ENCODE results near the gene AK2.
"Not testable (repeated sequence)": the region's sequence is repeated elsewhere in the genome, so short reads cannot be mapped to it uniquely, and the experiment has no call there.

AK2 gene

DNA sequence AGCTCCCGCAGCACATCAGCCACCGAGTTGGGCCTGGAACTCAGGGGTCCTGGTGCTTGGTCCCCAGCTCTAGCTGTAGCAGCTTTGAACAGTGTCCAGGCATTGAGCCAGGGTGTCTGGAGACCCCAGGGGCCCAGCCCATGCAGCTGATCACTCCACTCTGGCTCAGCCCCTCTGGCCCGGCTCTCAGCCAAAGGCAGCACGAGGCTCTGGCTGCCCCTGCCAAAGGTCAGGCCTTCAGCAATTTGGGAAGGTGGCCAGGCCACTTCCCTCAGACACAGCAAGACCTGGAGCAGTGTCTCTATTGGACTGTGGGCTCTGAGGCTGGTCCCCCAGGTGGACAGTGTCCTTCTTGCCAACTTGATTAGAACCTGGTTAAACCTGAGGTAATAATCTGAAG is 37.7 kb downstream of the AK2 start:
- DNase-seq (ENCODE audit: low spot score): no peak
- Histone ChIP-seq H3K4me3 (no peak overlapping the region), H3K27ac (no peak overlapping the region)
- TF ChIP-seq CTCF (IDR thresholded peaks at IDR 0.05): no peak

GRCh38 chr1:32998064-32998463 is 38.6 kb downstream of the AK2 start:
- no peak overlapping the region for H3K4me3 ChIP-seq
- no peak for DNase-seq (ENCODE audit: low spot score)
- H3K27ac ChIP-seq: peak overlapping the region; percentile 18 to 50
- no peak for TF ChIP-seq CTCF (IDR thresholded peaks at IDR 0.05)

GRCh38 chr1:32997381-32997891 is 39.2 kb downstream of the AK2 start:
- TF ChIP-seq CTCF (IDR thresholded peaks at IDR 0.05): no peak
- Histone ChIP-seq H3K4me3 (no peak overlapping the region), H3K27ac (peak overlapping the region; percentile 18 to 50)
- no peak for DNase-seq (ENCODE audit: low spot score)

DNA sequence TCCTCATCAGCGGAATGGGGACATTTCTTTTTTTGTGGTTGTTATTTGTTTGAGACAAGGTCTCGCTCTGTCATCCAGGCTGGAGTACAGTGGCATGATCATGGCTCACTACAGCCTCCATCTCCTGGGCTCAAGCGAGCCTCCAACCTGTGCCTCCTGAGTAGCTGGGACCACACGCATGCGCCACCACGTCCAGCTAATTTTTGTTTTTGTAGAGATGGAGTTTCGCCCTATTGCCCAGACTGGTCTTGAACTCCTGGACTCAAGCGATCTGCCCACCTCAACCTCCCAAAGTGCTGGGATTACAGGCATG is 43.4 kb downstream of the AK2 start:
- DNase-seq (ENCODE audit: low spot score); H3K4me3 ChIP-seq: not testable (repeated sequence)
- peak overlapping the region in 1 of 2 donors; percentile 75 for H3K27ac ChIP-seq

DNA sequence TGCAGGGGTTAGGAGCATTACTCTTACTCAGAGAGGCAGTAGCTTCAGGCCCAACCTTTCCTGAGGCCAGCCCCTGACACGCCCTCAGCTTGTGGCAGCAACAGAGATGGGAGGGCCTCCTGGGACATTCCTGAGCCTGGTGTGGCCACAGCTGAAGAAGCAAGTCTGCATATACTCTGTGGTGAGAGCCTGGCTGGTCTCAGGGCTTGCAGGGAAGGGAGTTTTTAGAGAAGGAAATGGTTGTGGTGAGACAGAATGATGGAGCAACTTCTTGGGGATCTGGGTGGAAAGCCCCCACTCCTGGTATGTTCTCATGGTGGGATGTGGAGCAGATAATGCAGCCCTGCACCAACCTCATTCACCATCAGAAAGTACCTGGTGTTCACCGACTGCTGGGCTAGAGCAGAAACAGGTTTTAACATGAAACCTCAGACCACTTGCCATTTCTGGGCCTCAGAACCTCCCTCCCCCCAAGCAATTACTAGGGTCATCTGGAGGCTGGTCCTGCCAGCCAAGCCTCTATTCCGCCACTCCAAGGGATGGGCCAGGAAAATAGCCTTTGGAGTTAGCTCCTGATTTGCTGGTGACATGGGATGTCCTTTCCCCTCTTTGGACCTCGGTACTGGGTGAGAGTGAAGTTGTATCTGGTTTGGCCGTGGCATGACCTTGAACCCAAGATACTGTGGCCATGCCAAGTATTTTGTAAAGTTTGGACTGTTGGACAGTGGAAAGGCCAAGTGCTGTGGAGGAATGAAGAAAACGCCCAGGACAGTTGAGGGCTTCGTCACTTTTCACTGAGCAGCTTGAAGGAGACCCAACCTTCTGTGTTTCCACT is 44.0 kb downstream of the AK2 start:
- H3K4me3 ChIP-seq: no peak overlapping the region
- peak; percentile 84 for DNase-seq (ENCODE audit: low spot score)
- peak overlapping the region; percentile 8 to 75 for H3K27ac ChIP-seq
- no peak for TF ChIP-seq CTCF (IDR thresholded peaks at IDR 0.05)

DNA sequence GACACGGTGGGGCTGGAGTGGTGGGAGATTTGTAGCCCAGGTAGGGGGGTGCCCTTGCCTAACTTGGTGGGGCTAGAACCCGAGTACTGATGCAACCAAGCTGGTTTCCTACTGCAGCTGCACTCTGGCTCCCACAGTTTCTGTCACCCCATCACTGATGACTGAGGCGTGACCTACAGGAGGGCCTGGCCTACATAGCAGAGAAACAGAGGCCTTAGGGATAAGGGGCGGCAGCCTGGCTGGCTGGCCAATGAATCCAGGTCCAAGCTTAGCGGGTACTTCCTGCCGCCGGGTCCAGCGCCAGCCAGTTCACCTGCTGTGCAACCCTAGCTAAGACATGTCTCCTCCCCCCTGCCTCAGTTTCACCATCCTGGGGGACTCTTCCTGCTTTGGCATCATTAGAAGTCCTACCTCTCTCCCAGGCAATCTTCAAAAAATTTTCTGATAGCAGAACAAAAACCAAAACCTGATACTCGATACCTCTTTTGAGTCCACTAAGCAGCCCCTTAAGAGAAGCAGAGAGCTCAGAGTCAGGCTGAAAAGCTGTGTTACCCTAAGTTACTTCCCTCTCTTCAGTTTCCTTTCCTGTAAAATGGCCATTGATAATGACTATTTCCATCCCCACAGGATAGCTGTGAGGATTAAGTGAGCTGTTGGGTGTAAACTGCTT is 44.7 kb downstream of the AK2 start:
- Histone ChIP-seq H3K4me3 (no peak overlapping the region), H3K27ac (peak overlapping the region; percentile 8 to 75)
- TF ChIP-seq CTCF (IDR thresholded peaks at IDR 0.05): no peak
- DNase-seq (ENCODE audit: low spot score): no peak

DNA sequence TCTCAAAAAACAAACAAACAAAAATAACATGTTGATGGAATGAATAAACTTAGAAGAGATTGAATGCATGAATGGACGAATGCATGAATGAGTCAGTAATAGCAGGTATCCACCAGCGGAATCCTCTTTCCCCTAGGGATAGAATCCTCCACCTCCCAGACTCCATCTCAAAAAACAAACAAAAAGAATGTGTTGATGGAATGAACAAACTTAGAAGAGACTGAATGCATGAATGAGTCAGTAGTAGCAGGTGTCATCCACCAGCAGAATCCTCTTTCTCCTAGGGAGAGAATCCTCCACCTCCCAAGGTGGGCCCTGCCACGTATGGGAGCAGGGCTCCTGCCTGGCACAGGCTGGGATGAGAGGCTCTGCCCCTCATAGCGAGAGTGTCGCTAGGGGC is 45.3 kb downstream of the AK2 start:
- no peak for DNase-seq (ENCODE audit: low spot score)
- Histone ChIP-seq H3K4me3 (no peak overlapping the region), H3K27ac (peak overlapping the region in 1 of 2 donors; percentile 75)
- no peak for TF ChIP-seq CTCF (IDR thresholded peaks at IDR 0.05)

Data from coronary artery (tissue), 2 donors.